HG02571 (cell line): ENCODE data around the gene MAK.
A peak's percentile ranks its signal among the peaks of the same experiment; 100 is the strongest.
"Not testable (repeated sequence)": the region's sequence is repeated elsewhere in the genome, so short reads cannot be mapped to it uniquely, and the experiment has no call there.

Source experiments
- ATAC-seq: cut with Tn5 transposase; IDR thresholded peaks from one replicate; pipeline ENCODE4 v1.9.1; 2021; ENCODE audit warnings: mild to moderate bottlenecking, moderate library complexity; ENCODE audit not compliant: unreplicated experiment

Gene MAK

DNA sequence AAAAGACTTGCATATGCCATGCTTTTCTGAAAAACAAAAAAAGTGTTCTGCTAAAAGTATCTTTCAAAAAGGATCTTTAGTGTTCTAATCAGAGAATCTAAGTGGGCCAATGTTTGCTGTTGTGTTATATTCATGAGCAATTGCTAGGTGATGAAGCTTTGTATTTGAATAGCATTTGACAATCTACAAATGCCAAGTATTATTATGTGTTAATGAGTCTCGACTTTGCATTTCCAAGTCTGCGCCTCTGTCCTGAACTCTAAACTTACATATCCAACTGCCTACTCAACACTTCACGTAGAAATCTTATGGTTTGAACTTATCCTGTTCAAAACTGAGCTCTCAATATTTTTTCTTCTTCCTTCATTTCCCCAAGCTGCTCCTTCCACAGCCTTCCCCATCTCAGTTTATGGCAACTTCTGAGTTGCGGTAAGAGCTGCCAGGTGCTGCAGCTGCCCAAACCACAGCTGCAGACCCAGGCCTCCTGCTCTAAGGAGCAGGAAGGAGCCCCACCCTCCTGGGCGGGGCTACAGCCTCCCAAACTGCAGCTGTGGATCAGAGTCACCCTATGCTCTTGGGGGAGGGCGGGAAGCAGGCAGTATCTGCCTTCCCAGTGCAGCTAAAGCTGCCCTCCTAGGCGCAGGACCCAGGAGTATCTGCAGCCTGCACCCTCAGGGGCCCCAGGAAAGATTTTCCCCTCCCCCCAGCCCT, 16.7 kb upstream of the MAK start:
- ATAC-seq = no peak

DNA sequence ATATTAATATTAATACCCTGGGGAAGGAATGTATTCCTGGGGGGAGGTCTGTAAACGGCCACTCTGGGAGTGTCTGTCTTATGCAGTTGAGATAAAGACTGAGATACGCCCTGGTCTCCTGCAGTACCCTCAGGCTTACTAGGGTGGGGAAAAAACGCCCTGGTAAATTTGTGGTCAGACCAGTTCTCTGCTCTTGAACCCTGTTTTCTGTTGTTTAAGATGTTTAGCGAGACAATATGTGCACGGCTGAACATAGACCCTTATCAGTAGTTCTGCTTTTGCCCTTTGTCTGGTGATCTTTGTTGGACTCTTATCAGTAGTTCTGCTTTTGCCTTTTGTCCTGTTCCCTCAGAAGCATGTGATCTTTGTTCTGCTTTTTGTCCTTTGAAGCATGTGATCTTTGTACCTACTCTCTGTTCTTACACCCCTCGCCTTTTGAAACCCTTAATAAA, 15.5 kb upstream of the MAK start:
- ATAC-seq = not testable (repeated sequence)

DNA sequence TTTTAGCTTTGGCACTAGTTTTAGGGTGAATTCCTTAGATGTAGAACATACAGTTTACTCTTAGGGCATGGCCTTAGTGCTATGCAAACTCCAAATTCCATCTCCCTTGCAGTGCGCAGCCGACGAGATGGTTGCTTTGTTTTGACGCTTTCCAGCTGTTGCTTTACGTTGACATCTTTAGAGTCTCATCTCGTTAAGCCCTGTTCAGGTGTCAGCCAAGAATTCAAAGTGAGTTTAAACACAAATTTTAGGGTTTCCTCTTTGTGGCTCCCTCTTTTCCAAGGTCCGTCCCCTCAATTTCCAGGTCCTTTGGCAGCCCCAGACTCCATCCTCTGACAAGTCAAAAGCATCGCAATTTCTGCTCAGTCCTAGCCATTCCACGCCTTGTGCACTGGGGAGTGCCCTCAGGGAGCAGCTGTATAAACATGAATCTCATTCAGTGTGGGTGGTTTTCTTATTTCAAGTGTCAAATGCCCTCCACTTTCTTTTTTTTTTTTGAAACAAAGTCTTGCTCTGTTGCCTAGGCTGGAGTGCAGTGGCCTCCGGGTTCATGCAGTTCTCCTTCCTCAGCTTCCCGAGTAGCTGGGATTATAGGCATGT, 14.1 kb upstream of the MAK start:
- ATAC-seq = no peak

DNA sequence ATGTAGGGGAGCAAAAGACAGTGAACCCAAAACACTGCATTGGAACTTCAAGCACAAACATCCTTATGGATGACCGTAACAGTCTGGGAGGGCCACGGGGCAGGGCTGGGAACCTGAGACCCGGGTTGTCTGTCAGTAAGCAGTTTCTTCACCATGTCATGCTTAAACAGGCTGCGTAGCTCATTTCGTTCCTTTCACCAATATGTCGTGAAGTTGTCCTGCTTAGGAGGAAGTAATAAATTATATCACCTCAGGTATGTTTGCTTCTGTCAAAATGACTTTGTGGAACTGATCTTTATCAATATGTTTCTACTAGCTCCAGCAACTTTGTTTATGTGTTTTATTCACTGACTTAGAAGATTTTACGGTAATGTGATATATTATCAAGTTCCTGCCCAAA, 12.4 kb upstream of the MAK start:
- ATAC-seq = no peak

DNA sequence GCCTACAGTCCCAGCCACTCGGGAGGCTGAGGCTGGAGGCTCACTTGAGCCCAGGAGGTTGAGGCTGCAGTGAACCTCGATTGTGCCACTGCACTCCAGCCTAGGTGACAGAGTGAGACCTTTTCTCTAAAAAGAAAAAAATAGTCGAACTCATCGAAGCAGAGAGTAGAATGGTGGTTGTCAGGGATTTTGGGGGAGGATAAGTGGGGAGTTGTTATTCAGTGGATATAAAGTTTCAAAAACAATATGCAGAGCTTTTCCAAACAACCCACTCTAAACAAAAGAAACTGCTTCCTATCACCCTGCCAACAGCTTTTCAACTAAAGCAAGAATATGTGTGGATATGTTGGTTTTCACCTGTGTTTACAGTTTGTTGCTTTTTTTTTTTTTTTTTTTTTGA, 11.6 kb upstream of the MAK start:
- no peak for ATAC-seq

DNA sequence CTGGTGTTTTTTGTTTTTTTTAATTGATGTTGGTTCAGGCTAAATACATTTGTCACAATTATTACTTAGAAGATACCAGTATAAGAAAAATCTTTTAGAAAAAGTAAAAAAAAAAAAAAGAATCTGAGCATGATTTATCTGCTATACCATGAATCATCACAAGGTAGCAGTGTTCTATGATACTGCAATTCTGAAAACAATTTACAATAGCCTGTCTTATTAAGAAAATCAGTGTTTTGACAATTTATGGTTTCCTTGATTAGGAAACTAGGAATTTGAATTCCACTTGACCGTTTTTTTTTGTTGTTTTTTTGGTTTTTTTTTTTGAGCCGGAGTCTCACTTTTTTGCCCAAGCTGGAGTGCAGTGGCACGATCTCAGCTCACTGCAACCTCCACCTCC, 9.3 kb upstream of the MAK start:
- no peak for ATAC-seq

DNA sequence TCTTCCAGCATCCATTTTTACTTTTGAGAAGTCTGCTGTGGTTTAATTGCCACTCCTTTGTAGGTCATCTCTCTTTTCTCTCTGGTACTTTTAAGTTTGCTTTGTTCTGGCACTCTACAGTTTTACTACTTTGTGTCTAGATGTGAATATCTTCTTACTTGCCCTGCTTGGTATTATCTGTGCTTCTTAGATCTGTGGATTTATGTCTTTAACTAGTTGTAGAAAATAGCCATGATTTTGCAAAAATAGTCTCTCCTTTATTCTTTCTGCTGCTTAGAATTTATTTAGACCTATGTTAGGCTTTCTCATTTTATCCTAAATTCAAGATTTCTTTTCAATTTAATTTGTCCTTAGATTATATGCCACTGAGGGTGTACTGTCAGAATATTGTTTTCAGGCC, 5.2 kb upstream of the MAK start:
- ATAC-seq = no peak

DNA sequence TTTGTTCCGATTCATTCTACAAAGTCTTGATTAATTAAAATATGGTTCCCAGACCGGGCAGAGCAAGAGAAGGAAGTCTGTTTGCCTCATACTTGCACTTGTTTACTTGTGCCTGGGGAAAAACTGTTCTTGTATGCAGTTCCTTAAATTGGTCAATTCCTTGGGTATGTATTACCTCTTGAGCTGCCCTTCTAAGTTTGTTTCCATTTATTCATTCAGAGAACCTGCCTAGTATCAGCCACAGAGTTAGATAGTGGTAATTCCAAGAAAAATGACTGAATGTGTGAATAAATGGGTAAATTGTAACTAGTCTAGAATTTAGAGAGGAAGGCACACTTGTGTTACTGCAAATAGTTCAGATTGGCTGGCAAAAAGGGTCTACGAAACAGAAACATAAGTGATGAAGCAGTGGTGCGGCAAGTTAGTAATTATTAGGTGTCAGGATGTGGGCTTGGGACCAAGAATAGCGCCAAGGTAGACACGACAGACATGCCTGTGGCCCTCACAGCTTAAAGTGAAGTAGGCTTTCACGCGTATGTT, 525 bp upstream of the MAK start:
- ATAC-seq = peak; percentile 48

DNA sequence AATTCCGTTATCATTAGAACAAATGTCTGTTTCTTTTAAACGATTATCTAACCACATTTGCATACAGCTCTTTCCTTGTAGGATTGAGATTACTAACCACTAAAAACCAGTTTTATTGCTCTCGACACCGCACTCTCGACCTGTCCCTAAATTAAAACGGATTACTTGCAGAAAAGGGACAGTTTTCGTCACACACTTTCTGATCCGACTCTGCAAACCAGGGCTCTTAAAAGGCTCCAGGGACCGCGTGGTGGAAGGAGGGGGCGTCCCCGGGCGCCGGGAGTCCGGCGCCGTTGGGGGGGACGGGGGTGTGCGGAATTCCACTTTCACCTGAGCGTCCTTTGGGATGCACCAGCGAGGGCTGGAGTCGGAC, 731 bp downstream of the MAK start:
- ATAC-seq = no peak

DNA sequence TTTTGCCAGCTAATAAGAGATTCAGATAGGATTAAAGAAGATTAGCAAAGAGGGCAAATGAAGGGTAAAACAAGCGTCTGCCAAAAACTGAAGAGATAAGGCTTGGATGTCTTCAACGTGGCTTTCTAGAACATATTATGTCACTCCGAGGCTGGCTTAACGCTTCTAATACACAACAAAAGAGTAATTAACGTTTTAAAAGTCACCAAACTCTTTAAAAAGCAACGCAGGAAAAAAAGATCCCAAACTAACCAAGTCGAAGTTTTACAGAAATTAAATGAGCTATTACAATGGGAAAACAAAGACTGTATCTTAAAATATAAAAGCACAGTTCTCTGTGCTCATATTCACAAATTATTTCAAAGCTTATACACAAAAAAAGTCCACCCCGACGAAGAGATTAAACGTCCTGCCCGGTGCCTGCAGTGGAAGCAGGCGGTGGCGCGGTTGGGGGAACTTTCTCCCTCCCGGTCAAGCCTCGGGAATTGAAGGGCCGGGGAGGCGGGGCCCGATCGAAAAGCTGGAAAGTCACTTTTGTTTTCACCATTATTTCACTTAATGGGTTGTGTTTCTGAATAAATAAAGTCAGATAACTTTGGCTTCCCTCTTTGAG, 1.2 kb downstream of the MAK start:
- no peak for ATAC-seq

DNA sequence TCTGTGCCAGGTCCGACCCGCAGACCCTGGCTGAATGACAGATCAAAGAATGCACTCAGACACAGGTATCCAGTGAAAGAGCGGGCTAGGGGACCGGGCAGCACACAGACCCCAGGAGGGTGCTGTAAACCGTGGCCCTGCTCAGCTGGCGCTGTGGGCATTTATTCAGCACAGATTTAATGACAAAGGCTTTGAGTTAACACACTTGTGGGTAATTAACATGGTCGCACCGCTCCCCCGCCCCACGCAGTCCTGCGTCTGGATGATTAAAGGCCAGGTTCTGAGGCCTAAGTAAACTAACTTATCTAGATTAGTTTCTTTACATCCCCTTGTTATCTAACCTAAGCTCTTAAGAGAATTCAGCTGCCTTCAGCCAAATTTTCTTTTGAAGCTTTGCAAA, 3.5 kb downstream of the MAK start:
- no peak for ATAC-seq

DNA sequence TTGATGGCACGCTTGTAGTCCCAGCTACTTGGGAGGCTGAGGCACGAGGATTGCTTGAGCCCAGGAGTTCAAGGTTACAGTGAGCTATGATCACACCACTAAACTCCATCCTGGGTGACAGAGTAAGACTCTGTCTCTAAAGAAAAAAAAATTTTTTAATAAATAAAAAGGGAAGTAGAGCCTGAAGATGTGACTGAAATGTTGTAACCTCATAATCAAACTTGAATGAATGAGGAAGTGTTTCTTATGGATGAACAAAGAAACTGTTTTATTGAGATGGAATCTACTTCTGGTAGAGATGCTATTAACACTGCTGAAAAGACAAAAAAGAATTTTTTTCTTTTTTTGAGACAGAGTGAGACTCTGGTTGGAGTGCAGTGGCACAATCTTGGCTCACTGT, 6.7 kb downstream of the MAK start:
- no peak for ATAC-seq

DNA sequence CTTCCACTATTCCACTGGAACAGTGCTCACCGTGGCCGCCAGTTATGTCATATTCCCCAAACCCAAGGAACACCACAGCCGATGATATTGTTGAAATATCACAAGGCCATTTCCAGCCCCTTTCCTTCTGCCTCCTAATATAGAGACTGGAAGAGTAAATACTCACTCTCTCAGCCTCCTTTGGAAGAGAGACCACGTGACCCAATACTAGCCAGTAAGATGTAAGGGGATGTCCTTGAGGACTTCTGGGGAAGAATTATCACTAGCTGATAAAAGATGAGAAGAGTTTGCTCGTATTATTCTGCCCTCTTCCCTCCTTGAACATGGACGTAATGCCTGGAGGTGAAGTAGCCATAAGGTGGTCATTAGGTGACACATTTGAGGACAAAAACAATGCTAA, 13.5 kb downstream of the MAK start:
- no peak for ATAC-seq

DNA sequence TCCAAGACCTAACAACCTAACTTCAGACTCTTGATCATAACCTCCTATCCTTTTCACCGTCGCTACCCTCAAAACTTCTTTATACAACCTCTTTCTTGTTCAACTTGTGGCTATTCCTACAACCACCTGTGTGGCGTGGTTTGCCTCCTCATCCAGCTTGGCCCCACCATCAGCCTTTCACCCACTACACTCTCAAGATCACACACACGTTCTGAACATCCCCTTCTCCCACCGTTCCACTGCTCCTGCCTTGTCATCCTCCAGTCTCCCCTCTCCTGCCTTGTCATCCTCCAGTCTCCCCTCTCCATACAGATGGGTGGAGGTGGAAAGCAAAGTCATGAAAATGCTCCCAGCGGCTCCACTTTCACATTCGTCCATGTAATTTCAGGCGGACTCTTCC, 14.0 kb downstream of the MAK start:
- no peak for ATAC-seq

DNA sequence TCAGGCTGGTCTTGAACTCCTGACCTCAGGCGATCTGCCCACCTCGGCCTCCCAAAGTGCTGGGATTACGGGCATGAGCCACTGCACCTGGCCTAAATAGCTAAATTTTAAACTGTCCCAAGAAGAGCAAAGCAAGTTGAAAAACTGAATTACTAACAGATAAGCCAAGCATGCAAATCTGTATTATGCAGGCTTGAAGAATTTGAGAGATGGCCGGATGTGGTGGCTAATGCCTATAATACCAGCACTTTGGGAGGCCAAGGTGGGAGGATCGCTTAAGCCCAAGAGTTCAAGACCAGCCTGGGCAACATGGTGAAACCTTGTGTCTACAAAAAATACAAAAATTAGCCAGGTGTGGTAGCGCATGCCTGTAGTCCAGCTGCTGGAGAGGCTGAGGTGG, 24.2 kb downstream of the MAK start:
- ATAC-seq = not testable (repeated sequence)

DNA sequence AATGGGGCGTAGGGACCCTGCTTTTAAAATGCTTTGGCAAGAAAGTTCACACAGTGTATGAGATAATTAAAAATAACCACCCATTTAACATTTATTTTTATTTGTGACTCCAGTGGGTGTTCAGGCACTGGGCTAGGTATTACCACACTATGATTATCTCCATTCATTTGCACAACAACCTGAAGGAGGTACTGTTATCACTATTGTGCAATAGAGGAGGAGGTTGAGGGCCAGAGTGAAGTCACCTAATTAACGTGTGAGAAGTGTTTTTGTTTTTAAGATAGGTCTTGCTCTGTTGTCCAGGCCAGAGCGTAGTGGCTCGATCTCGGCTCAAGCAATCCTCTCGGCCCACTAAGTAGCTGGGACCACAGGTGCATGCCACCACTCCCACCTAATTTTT, 29.2 kb downstream of the MAK start:
- ATAC-seq = no peak

DNA sequence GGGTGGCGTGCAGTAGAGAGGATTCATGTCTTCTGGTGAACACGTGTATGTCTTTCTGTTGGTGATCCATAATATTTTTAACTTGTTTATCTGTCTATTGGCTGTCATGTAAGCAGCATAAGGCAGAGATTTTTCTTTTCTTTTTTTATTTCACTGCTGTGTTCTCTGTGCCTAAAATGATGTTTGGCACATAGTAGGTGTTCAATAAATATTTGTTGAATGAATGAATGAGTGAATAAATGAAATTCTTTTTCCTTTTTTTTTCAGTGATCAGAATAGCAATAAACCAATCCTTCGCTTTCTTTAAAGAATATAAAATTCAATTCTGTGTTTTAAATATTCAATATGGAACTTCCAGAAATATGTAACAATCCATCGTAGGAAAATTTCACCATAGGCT, 30.0 kb downstream of the MAK start:
- no peak for ATAC-seq

DNA sequence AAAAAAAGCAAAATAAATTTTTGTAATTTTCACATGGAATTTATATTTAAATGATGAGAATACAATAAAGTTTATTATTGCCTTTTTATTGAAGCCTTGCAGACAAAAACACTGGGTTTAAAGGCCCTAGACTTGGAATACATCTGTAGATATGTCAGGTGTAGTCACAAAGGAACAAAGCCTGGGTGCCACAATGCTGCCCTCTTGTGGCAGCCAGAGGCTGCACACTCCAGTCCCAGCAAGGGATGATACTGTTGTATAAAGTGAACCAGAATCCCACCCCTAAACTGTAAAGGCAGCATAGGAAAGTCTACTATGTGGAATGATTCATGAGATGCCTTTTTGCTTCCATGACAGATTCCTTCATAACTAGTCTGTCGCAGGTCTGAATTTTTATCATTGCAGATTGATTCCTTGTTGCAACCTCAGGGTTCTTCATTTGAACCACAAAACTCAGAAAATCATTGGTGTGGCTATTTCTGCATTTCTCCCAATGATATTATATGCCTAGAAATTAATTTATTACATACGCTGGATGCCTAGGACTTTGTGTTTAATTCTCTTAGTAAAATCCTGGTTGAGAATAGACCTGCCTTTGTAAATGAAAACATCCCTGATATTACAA, 37.0 kb downstream of the MAK start:
- peak; percentile 87 for ATAC-seq

DNA sequence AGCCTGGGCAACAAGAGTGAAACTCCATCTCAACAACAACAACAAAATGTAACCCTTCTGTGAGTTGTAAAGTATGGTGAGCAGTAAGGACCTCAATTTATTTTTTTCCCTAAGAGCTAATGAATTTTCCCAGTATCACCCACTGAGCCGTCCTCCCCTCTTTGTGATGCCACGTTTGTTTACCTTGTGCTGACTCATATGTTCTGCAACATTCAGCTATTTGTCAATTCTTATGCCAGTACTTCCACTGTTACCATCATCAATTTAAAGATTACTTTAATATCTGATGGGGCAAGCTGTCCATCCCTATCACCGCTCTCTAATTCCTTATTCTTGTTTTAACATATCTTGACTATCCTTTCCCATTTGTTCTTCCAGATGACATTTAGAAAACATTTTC, 37.5 kb downstream of the MAK start:
- no peak for ATAC-seq

DNA sequence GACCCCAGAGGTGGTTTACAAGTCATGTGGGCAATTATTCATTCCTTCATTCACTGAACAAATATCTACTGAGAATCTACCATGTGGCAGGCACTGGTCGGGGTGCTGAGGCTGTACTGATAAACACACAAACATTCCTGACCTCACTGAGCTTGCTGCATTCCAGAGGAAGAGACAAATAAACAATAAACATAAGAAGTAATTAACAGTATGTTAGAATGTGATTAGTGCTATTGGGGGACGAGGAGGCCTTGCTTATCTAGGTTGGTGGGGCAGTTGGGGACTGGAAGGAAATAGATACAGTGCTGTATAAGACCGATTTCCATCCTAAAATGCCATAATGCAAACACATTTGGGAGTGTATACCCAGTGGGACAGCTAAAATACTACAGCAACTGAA, 44.1 kb downstream of the MAK start:
- ATAC-seq = no peak

DNA sequence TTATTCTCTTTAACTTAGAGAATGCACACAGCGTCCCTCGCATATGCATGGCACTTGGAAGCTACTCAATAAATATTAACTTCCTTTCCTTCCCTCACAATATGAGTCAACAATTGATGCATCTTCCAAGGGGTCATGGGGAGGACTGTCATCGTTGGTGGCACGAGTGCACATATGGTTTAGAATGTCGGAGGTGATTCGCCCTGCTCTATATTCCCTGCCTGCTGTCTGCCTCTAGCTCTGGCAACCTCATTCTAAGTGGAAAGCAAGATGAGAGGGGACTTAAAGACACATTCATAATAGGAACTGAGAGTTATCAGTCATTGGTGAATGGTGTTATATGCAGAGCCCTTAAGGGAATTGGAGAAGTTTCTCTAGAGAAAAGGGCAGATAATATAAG, 44.6 kb downstream of the MAK start:
- ATAC-seq = no peak

DNA sequence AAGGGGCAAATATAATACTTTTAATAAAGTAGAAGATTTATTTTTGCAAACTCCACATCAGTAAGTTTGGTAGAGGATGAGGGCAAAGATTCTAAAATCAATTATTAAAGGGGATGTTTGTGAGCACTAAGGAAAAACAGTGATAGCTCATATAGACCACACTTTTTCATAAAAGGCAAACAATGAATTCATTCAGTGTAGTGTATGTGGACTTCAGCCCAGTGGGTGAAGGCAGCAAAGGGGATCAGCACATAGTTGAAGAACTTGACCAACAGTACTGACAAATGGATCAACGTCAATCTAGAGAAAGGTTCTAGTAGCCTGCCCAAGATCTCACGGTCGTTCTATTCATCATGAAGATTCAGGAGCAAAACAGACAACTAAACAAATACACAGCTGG, 45.3 kb downstream of the MAK start:
- ATAC-seq = no peak
